HEK293 (cell line): ENCODE data around the gene S100A16.

Source experiments
- CTCF ChIA-PET: fragments of 350-600 bp; formaldehyde crosslinking; extraction: SDS; loops from one replicate; lab custom pipeline; 2021; ENCODE audit warnings: antibody characterized with exemption; lab: Yijun Ruan, JAX
- POLR2A ChIA-PET: fragments of 300-600 bp; formaldehyde crosslinking; extraction: SDS; loops from one replicate; lab custom pipeline; 2020; ENCODE audit warnings: antibody characterized with exemption, inconsistent platforms; lab: Yijun Ruan, JAX
- H3K27ac ChIP-seq: fragments of 200-500 bp; sonication (Bioruptor generic); 2 replicates; pipeline ENCODE4 v1.5.1; 2014; ENCODE audit warnings: low read depth, low read length, control low read depth, inconsistent platforms; ENCODE audit errors: extremely low read depth
- H3K36me3 ChIP-seq, 2 experiments: fragments of 200-500 bp in 1 of 2; sonication (Bioruptor generic) in 1 of 2; 1 replicate in 1 of 2; 2 replicates in 1 of 2; pipeline ENCODE4 v1.5.1; 2014 to 2017; ENCODE audit warnings: inconsistent platforms in 2 of 2, low read length in 2 of 2; ENCODE audit not compliant: control insufficient read depth in 2 of 2, insufficient read depth in 1 of 2
- H3K4me1 ChIP-seq: fragments of 200-500 bp; sonication (Bioruptor generic); 2 replicates; pipeline ENCODE4 v1.5.1; 2014; ENCODE audit warnings: mild to moderate bottlenecking, low read length, inconsistent platforms; ENCODE audit not compliant: control insufficient read depth, insufficient read depth
- H3K4me3 ChIP-seq: 2 replicates; pipeline ENCODE4 v1.5.1; 2011; ENCODE audit warnings: low read depth, mild to moderate bottlenecking, control low read depth, low read length, moderate library complexity
- H3K9me3 ChIP-seq: fragments of 200-500 bp; sonication (Bioruptor generic); 2 replicates; pipeline ENCODE4 v1.5.1; 2014; ENCODE audit warnings: low read depth, low read length, inconsistent platforms; ENCODE audit not compliant: control insufficient read depth, insufficient read depth
- KLF10 ChIP-seq: fragments of 450-650 bp; IDR thresholded peaks from 2 replicates; pipeline ENCODE4 v1.5.1; 2018; ENCODE audit warnings: missing biosample characterization, mild to moderate bottlenecking, missing genetic modification characterization
- ZFP41 ChIP-seq: fragments of 450-650 bp; formaldehyde crosslinking; IDR thresholded peaks from 2 replicates; pipeline ENCODE4 v1.5.1; 2016; ENCODE audit warnings: missing biosample characterization, missing genetic modification characterization, borderline replicate concordance
- ZNF133 ChIP-seq: fragments of 450-650 bp; formaldehyde crosslinking; IDR thresholded peaks from 2 replicates; pipeline ENCODE4 v1.5.1; 2016; ENCODE audit warnings: missing biosample characterization, missing genetic modification characterization
- ZNF138 ChIP-seq: fragments of 450-650 bp; formaldehyde crosslinking; IDR thresholded peaks from 2 replicates; pipeline ENCODE4 v1.5.1; 2016; ENCODE audit warnings: missing biosample characterization, missing genetic modification characterization, borderline replicate concordance
- ZNF140 ChIP-seq: fragments of 450-650 bp; formaldehyde crosslinking; IDR thresholded peaks from 2 replicates; pipeline ENCODE4 v1.5.1; 2016; ENCODE audit warnings: missing biosample characterization, missing genetic modification characterization
- ZNF174 ChIP-seq: fragments of 450-650 bp; formaldehyde crosslinking; IDR thresholded peaks from 2 replicates; pipeline ENCODE4 v1.5.0; 2017; ENCODE audit warnings: missing biosample characterization, mild to moderate bottlenecking, missing genetic modification characterization
- ZNF221 ChIP-seq: fragments of 450-650 bp; formaldehyde crosslinking; IDR thresholded peaks from 2 replicates; pipeline ENCODE4 v1.5.1; 2017; ENCODE audit warnings: missing biosample characterization, missing genetic modification characterization, borderline replicate concordance
- ZNF341 ChIP-seq: fragments of 450-650 bp; formaldehyde crosslinking; IDR thresholded peaks from 2 replicates; pipeline ENCODE4; 2016; ENCODE audit warnings: low read depth, missing biosample characterization, missing genetic modification characterization
- ZNF37A ChIP-seq: fragments of 450-650 bp; IDR thresholded peaks from 2 replicates; pipeline ENCODE4 v1.5.1; 2018; ENCODE audit warnings: missing biosample characterization, missing genetic modification characterization
- ZNF404 ChIP-seq: fragments of 450-650 bp; formaldehyde crosslinking; IDR thresholded peaks from 2 replicates; pipeline ENCODE4 v1.5.1; 2017; ENCODE audit warnings: missing biosample characterization, missing genetic modification characterization
- ZNF473 ChIP-seq: fragments of 450-650 bp; formaldehyde crosslinking; IDR thresholded peaks from 2 replicates; pipeline ENCODE4 v1.5.1; 2017; ENCODE audit warnings: missing biosample characterization, missing genetic modification characterization
- ZNF544 ChIP-seq: fragments of 450-650 bp; formaldehyde crosslinking; IDR thresholded peaks from 2 replicates; pipeline ENCODE4 v1.5.0; 2017; ENCODE audit warnings: missing biosample characterization, missing genetic modification characterization
- ZNF747 ChIP-seq: fragments of 450-650 bp; formaldehyde crosslinking; IDR thresholded peaks from 2 replicates; pipeline ENCODE4 v1.5.1; 2016; ENCODE audit warnings: missing biosample characterization, missing genetic modification characterization
- ZNF777 ChIP-seq: fragments of 450-650 bp; formaldehyde crosslinking; IDR thresholded peaks from 2 replicates; pipeline ENCODE4 v1.5.1; 2017; ENCODE audit warnings: missing biosample characterization, missing genetic modification characterization, borderline replicate concordance
- ZNF791 ChIP-seq: fragments of 450-650 bp; formaldehyde crosslinking; IDR thresholded peaks from 2 replicates; pipeline ENCODE4 v1.5.1; 2016; ENCODE audit warnings: missing biosample characterization, missing genetic modification characterization
- ZXDB ChIP-seq: fragments of 450-650 bp; formaldehyde crosslinking; IDR thresholded peaks from 2 replicates; pipeline ENCODE4 v1.5.1; 2016; ENCODE audit warnings: missing biosample characterization, missing genetic modification characterization
- TF ChIP-seq, protein P1 (sequence below): fragments of 450-650 bp; formaldehyde crosslinking; IDR thresholded peaks from 2 replicates; pipeline ENCODE4 v1.5.1; 2016; ENCODE audit warnings: missing biosample characterization, missing genetic modification characterization
- TF ChIP-seq, protein P2 (sequence below): fragments of 450-650 bp; formaldehyde crosslinking; IDR thresholded peaks from 2 replicates; pipeline ENCODE4 v1.5.0; 2017; ENCODE audit warnings: missing biosample characterization, missing genetic modification characterization, borderline replicate concordance
- TF ChIP-seq, protein P3 (sequence below): sonication (generic); formaldehyde crosslinking; IDR thresholded peaks from 2 replicates; pipeline ENCODE4 v1.8.1; 2022; ENCODE audit warnings: mild to moderate bottlenecking, moderate library complexity, missing genetic modification reagents
- TF ChIP-seq, protein P4 (sequence below): fragments of 450-650 bp; formaldehyde crosslinking; IDR thresholded peaks from 2 replicates; pipeline ENCODE4 v1.5.1; 2017; ENCODE audit warnings: missing biosample characterization, missing genetic modification characterization
- TF ChIP-seq, protein P5 (sequence below): fragments of 450-650 bp; formaldehyde crosslinking; IDR thresholded peaks from 2 replicates; pipeline ENCODE4 v1.5.1; 2016; ENCODE audit warnings: missing biosample characterization, missing genetic modification characterization, low read depth

Gene S100A16

DNA sequence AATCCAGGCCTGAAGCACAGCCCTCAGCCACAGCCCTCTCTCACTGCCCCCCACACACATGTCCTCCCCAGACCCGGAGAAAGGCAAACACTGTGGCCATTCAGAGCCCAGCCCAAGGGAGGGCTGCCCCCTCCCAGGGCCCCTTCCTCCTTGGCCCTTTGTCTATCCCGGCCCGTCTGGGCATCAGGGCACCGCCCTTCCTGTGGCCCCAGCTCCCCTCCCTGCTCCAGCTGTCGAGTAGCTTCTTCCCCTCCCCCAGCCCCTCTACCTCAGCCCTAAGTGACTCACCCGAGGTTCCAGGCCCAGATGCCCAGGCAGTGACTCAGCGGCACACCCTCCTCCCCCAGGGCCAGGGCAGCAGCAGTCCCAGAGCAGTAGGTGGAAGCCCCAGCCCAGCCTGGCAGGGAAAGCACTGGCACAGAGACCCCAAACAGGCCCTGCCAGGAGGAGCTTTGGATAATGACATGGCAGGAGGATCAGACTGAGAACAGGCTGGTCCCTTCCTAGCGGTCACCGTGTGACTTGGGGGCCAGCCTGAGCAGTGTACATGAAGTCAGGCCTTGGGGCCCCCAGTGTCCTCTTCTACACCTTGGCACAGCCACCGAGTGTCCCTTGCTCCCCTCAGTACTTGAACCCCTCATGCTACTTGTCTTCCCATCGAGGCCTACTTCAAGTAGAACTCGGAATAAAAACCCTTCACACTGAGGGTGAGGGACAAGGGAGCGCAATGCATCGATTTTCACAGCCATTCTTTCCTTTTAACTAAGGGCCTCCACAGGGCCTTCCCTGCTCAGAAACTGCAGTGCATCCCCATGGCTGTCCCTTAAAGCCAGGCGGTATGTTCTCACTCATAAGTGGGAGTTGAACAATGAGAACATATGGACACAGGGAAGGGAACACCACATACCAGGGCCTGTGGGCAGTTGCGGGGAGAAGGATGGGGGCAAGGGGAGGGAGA lies 46.2 kb downstream of the S100A16 start (continued):
- no peak for TF ChIP-seq ZNF133 (tag by site-specific recombination)
- TF ChIP-seq, protein P1, sequence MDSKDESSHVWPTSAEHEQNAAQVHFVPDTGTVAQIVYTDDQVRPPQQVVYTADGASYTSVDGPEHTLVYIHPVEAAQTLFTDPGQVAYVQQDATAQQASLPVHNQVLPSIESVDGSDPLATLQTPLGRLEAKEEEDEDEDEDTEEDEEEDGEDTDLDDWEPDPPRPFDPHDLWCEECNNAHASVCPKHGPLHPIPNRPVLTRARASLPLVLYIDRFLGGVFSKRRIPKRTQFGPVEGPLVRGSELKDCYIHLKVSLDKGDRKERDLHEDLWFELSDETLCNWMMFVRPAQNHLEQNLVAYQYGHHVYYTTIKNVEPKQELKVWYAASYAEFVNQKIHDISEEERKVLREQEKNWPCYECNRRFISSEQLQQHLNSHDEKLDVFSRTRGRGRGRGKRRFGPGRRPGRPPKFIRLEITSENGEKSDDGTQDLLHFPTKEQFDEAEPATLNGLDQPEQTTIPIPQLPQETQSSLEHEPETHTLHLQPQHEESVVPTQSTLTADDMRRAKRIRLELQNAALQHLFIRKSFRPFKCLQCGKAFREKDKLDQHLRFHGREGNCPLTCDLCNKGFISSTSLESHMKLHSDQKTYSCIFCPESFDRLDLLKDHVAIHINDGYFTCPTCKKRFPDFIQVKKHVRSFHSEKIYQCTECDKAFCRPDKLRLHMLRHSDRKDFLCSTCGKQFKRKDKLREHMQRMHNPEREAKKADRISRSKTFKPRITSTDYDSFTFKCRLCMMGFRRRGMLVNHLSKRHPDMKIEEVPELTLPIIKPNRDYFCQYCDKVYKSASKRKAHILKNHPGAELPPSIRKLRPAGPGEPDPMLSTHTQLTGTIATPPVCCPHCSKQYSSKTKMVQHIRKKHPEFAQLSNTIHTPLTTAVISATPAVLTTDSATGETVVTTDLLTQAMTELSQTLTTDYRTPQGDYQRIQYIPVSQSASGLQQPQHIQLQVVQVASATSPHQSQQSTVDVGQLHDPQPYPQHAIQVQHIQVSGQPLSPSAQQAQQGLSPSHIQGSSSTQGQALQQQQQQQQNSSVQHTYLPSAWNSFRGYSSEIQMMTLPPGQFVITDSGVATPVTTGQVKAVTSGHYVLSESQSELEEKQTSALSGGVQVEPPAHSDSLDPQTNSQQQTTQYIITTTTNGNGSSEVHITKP (tag by site-specific recombination), result peak; percentile 81
- peak; percentile 97 for TF ChIP-seq KLF10 (tag by site-specific recombination)
- peak; percentile 88 for TF ChIP-seq ZNF341 (tag by site-specific recombination)
- TF ChIP-seq, protein P2, sequence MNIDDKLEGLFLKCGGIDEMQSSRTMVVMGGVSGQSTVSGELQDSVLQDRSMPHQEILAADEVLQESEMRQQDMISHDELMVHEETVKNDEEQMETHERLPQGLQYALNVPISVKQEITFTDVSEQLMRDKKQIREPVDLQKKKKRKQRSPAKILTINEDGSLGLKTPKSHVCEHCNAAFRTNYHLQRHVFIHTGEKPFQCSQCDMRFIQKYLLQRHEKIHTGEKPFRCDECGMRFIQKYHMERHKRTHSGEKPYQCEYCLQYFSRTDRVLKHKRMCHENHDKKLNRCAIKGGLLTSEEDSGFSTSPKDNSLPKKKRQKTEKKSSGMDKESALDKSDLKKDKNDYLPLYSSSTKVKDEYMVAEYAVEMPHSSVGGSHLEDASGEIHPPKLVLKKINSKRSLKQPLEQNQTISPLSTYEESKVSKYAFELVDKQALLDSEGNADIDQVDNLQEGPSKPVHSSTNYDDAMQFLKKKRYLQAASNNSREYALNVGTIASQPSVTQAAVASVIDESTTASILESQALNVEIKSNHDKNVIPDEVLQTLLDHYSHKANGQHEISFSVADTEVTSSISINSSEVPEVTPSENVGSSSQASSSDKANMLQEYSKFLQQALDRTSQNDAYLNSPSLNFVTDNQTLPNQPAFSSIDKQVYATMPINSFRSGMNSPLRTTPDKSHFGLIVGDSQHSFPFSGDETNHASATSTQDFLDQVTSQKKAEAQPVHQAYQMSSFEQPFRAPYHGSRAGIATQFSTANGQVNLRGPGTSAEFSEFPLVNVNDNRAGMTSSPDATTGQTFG (tag by site-specific recombination), result no peak
- no peak for TF ChIP-seq ZNF37A (tag by site-specific recombination)
- no peak for TF ChIP-seq ZNF544 (tag by site-specific recombination)
- TF ChIP-seq ZNF473 (tag by site-specific recombination), result no peak
- no peak for TF ChIP-seq ZNF747

DNA sequence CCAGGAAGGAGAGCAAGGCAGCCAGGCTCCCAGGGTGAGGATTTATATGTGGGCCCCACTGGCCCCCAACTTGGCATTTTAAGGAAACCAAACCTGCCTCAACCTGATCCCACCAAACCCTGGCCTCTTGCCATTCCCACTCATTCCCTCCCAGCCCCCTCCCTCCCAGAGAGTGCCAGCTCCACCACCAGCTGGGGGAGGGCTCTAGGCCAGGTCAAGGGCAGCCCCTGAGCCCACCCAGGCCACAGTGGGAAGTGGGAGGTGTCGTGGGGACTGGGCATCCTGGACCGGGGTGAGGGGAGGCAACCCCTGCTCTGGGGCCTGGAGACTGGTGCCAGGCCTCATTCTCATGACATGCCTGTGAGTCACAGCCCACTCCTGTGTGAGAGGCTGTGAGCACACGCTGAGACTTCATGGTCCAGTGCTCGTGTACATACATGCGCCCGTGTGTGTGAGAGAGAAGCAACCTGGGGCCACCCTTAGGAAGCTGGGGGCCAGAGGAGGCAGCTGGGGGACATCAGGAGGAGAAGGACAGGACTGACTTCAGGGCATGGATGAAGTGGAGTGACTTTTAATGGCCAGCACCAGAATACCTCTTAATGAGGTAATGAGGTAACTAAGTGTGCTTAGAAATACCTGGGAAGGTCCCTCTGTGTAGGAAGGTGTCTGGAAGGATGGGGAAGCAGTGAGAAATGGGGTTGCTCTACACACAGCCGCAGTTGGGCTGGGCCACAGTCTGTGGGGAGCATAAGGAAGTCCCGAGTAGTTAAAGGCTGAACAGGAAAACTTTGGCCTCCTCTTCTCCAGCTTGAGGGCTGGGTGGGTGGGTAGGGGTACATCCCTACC lies 47.2 kb downstream of the S100A16 start, which contains the start of gene S100A2:
TSS of gene S100A2 (minus strand) at position 316 of the 846 bp plus-strand sequence. CDS start 1,967 bp downstream, outside the sequence.
- H3K4me1 ChIP-seq, result peaks cover 7% of the 10 kb centered on the region
- POLR2A ChIA-PET, result interaction anchor here (0.8 to 1.9 kb wide), 17 partner anchors 12 to 425 kb away, joined by 3 to 27 read pairs (median 5); partner anchors contain the start of genes CHTOP, INTS3, RPS27 and S100A13
- peak within 1 kb of the TSS; percentile 77 for H3K27ac ChIP-seq
- no peaks in the 10 kb centered on the region for H3K9me3 ChIP-seq
- CTCF ChIA-PET, result interaction anchor here (0.6 to 3.1 kb wide), 8 partner anchors 11 to 90 kb away, joined by 3 to 28 read pairs (median 5); partner anchors contain the start of gene S100A13
- H3K4me3 ChIP-seq, result no peak within 1 kb of the TSS
- H3K36me3 ChIP-seq, result no peaks in the 10 kb centered on the region
- TF ChIP-seq ZNF140, result no peak
- no peak for TF ChIP-seq ZNF791
- TF ChIP-seq ZFP41 (tag by site-specific recombination), result no peak
- no peak for TF ChIP-seq ZNF777 (tag by site-specific recombination)
- TF ChIP-seq ZNF138, result no peak
- TF ChIP-seq ZNF221, result no peak
- TF ChIP-seq, protein P3, sequence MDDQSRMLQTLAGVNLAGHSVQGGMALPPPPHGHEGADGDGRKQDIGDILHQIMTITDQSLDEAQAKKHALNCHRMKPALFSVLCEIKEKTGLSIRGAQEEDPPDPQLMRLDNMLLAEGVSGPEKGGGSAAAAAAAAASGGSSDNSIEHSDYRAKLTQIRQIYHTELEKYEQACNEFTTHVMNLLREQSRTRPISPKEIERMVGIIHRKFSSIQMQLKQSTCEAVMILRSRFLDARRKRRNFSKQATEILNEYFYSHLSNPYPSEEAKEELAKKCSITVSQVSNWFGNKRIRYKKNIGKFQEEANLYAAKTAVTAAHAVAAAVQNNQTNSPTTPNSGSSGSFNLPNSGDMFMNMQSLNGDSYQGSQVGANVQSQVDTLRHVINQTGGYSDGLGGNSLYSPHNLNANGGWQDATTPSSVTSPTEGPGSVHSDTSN (CRISPR knock-in tag), result no peak
- no peak for TF ChIP-seq ZNF404
- no peak for TF ChIP-seq ZXDB (tag by site-specific recombination)
- no peak for TF ChIP-seq ZNF174 (tag by site-specific recombination)
- TF ChIP-seq, protein P4, sequence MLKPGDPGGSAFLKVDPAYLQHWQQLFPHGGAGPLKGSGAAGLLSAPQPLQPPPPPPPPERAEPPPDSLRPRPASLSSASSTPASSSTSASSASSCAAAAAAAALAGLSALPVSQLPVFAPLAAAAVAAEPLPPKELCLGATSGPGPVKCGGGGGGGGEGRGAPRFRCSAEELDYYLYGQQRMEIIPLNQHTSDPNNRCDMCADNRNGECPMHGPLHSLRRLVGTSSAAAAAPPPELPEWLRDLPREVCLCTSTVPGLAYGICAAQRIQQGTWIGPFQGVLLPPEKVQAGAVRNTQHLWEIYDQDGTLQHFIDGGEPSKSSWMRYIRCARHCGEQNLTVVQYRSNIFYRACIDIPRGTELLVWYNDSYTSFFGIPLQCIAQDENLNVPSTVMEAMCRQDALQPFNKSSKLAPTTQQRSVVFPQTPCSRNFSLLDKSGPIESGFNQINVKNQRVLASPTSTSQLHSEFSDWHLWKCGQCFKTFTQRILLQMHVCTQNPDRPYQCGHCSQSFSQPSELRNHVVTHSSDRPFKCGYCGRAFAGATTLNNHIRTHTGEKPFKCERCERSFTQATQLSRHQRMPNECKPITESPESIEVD (tag by site-specific recombination), result no peak
- TF ChIP-seq, protein P5, sequence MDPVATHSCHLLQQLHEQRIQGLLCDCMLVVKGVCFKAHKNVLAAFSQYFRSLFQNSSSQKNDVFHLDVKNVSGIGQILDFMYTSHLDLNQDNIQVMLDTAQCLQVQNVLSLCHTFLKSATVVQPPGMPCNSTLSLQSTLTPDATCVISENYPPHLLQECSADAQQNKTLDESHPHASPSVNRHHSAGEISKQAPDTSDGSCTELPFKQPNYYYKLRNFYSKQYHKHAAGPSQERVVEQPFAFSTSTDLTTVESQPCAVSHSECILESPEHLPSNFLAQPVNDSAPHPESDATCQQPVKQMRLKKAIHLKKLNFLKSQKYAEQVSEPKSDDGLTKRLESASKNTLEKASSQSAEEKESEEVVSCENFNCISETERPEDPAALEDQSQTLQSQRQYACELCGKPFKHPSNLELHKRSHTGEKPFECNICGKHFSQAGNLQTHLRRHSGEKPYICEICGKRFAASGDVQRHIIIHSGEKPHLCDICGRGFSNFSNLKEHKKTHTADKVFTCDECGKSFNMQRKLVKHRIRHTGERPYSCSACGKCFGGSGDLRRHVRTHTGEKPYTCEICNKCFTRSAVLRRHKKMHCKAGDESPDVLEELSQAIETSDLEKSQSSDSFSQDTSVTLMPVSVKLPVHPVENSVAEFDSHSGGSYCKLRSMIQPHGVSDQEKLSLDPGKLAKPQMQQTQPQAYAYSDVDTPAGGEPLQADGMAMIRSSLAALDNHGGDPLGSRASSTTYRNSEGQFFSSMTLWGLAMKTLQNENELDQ (tag by site-specific recombination), result no peak
